IPS-NIHi7 (cell line): ENCODE results near the gene CDK14.
"Not testable (repeated sequence)": the region's sequence is repeated elsewhere in the genome, so short reads cannot be mapped to it uniquely, and the experiment has no call there.

ENCODE experiments used
- DNase-seq: peaks from one replicate; pipeline ENCODE4 v3.0.0; 2012; ENCODE audit warnings: mixed read lengths; ENCODE audit errors: extremely low spot score

CDK14 gene

GRCh38 chr7:91149341-91150246 is 553.5 kb downstream of the CDK14 start:
- no peak for DNase-seq

GRCh38 chr7:91151916-91152315 is 555.8 kb downstream of the CDK14 start:
- DNase-seq: no peak

- DNase-seq: no peak
Observed at GRCh38 chr7:91156316-91157185, 560.4 kb downstream of the CDK14 start.

- no peak for DNase-seq
Observed at GRCh38 chr7:91157579-91158320, 561.6 kb downstream of the CDK14 start.

- DNase-seq: no peak
Observed at GRCh38 chr7:91162436-91162835, 566.3 kb downstream of the CDK14 start.

GRCh38 chr7:91164506-91164905 is 568.4 kb downstream of the CDK14 start:
- DNase-seq: no peak

- DNase-seq: no peak
Observed at GRCh38 chr7:91165006-91165845, 569.1 kb downstream of the CDK14 start.

GRCh38 chr7:91165846-91166230 is 569.7 kb downstream of the CDK14 start:
- no peak for DNase-seq

- no peak for DNase-seq
Observed at GRCh38 chr7:91168871-91169829, 573.0 kb downstream of the CDK14 start.

GRCh38 chr7:91169830-91170191 is 573.7 kb downstream of the CDK14 start:
- peak; percentile 31 for DNase-seq

GRCh38 chr7:91173265-91173664 is 577.1 kb downstream of the CDK14 start:
- DNase-seq: not testable (repeated sequence)

- DNase-seq: no peak
Observed at GRCh38 chr7:91180746-91181145, 584.6 kb downstream of the CDK14 start.

GRCh38 chr7:91181949-91182348 is 585.8 kb downstream of the CDK14 start:
- DNase-seq: no peak

- DNase-seq: no peak
Observed at GRCh38 chr7:91182819-91183764, 587.0 kb downstream of the CDK14 start.

GRCh38 chr7:91185771-91186170 is 589.6 kb downstream of the CDK14 start:
- DNase-seq: no peak

- DNase-seq: no peak
Observed at GRCh38 chr7:91187061-91187460, 590.9 kb downstream of the CDK14 start.

GRCh38 chr7:91191771-91192170 is 595.6 kb downstream of the CDK14 start:
- no peak for DNase-seq

- DNase-seq: no peak
Observed at GRCh38 chr7:91193141-91193540, 597.0 kb downstream of the CDK14 start.

- no peak for DNase-seq
Observed at GRCh38 chr7:91194841-91195240, 598.7 kb downstream of the CDK14 start.
